GM23338 (cell line): ENCODE data around the gene IGF2BP3. TPM values are rescaled to one million over a fixed set of nuclear protein-coding genes. Genes with fewer than 3 reads are reported as not detected.

Source experiments
- ATAC-seq: fragments of 200-7000 bp; cut with Tn5 transposase; 3 replicates; pipeline ENCODE4 v1.9.1; 2020
- DNase-seq: peaks from one replicate; pipeline ENCODE4 v3.0.0-alpha.2; 2015; ENCODE audit warnings: low spot score
- H2AFZ ChIP-seq: fragments of 200-600 bp; sonication (generic); 2 replicates; pipeline ENCODE4 v1.8.0; 2016; ENCODE audit warnings: antibody characterized with exemption, mild to moderate bottlenecking, moderate library complexity
- H3F3A ChIP-seq: fragments of 200-600 bp; sonication (generic); replicated peaks from 2 replicates; pipeline ENCODE4 v1.8.0; 2017; ENCODE audit warnings: antibody characterized with exemption, mixed run types, low read depth
- H3K27ac ChIP-seq: fragments of 200-600 bp; sonication (generic); 2 replicates; pipeline ENCODE4 v1.6.1; 2016; ENCODE audit warnings: low read depth
- H3K27me3 ChIP-seq: fragments of 200-600 bp; sonication (generic); 2 replicates; pipeline ENCODE4 v1.8.0; 2016; ENCODE audit warnings: mild to moderate bottlenecking, mixed run types, moderate library complexity; ENCODE audit not compliant: insufficient read depth
- H3K36me3 ChIP-seq: fragments of 200-600 bp; sonication (generic); 2 replicates; pipeline ENCODE4 v1.8.0; 2016; ENCODE audit warnings: mild to moderate bottlenecking; ENCODE audit not compliant: insufficient read depth
- H3K4me1 ChIP-seq: fragments of 200-600 bp; sonication (generic); 2 replicates; pipeline ENCODE4 v1.8.0; 2016; ENCODE audit warnings: mild to moderate bottlenecking, moderate library complexity; ENCODE audit not compliant: insufficient read depth
- H3K4me2 ChIP-seq: fragments of 200-600 bp; sonication (generic); 2 replicates; pipeline ENCODE4 v1.7.1; 2017; ENCODE audit warnings: mixed run types
- H3K4me3 ChIP-seq: fragments of 200-600 bp; sonication (generic); 2 replicates; pipeline ENCODE4 v1.6.1; 2016; ENCODE audit warnings: mixed run types
- H3K79me2 ChIP-seq: fragments of 200-600 bp; sonication (generic); replicated peaks from 2 replicates; pipeline ENCODE4 v1.8.0; 2017; ENCODE audit warnings: mild to moderate bottlenecking; ENCODE audit not compliant: insufficient read depth
- H3K9me2 ChIP-seq: fragments of 200-600 bp; sonication (generic); 2 replicates; pipeline ENCODE4 v1.8.0; 2017; ENCODE audit not compliant: insufficient read depth
- H4K20me1 ChIP-seq: fragments of 200-600 bp; sonication (generic); replicated peaks from 2 replicates; pipeline ENCODE4 v1.8.0; 2017; ENCODE audit warnings: mild to moderate bottlenecking; ENCODE audit not compliant: insufficient read depth
- H3K27ac Mint-ChIP-seq: 2 replicates; pipeline ENCODE4 v1.8.0; 2020; ENCODE audit warnings: inconsistent platforms, mild to moderate bottlenecking, moderate library complexity, mixed read lengths
- H3K27me3 Mint-ChIP-seq: 3 replicates; pipeline ENCODE4 v1.8.0; 2022; ENCODE audit warnings: low read depth, mild to moderate bottlenecking, moderate library complexity, mixed read lengths, inconsistent platforms; ENCODE audit not compliant: insufficient read depth, poor library complexity
- H3K36me3 Mint-ChIP-seq: 3 replicates; pipeline ENCODE4 v1.8.0; 2021; ENCODE audit warnings: low read depth, mild to moderate bottlenecking, inconsistent platforms, moderate library complexity, mixed read lengths
- H3K4me1 Mint-ChIP-seq: 3 replicates; pipeline ENCODE4 v1.8.0; 2020; ENCODE audit warnings: mild to moderate bottlenecking, inconsistent platforms, mixed read lengths
- H3K4me3 Mint-ChIP-seq: 3 replicates; pipeline ENCODE4 v1.8.0; 2021; ENCODE audit warnings: moderate library complexity, mild to moderate bottlenecking, inconsistent platforms, mixed read lengths
- H3K9me3 Mint-ChIP-seq: 3 replicates; pipeline ENCODE4 v1.8.0; 2020; ENCODE audit warnings: moderate library complexity, mild to moderate bottlenecking, inconsistent platforms, mixed read lengths
- CREB1 ChIP-seq: fragments of 250-450 bp; sonication (Bioruptor Pico); IDR thresholded peaks from 2 replicates; pipeline ENCODE4 v1.5.0; 2020; ENCODE audit warnings: low read depth, mild to moderate bottlenecking, moderate library complexity
- ETS1 ChIP-seq: IDR thresholded peaks from 2 replicates; pipeline ENCODE4 v1.6.1; 2016; ENCODE audit warnings: antibody characterized with exemption
- EZH2 ChIP-seq: fragments of 200-600 bp; sonication (generic); IDR thresholded peaks from one replicate; pipeline ENCODE4 v1.8.0; 2017; ENCODE audit warnings: antibody characterized with exemption, mild to moderate bottlenecking, low read depth; ENCODE audit not compliant: unreplicated experiment
- EZH2phosphoT487 ChIP-seq: fragments of 200-600 bp; sonication (generic); IDR thresholded peaks from one replicate; pipeline ENCODE4 v1.8.1; 2018; ENCODE audit warnings: antibody characterized with exemption; ENCODE audit not compliant: unreplicated experiment
- JUNB ChIP-seq: IDR thresholded peaks from one replicate; pipeline ENCODE4 v1.6.1; 2016; ENCODE audit warnings: antibody characterized with exemption; ENCODE audit not compliant: unreplicated experiment
- NANOG ChIP-seq: IDR thresholded peaks from 2 replicates; pipeline ENCODE4 v1.6.1; 2016; ENCODE audit warnings: antibody characterized with exemption, borderline replicate concordance
- POLR2AphosphoS5 ChIP-seq: IDR thresholded peaks from 2 replicates; pipeline ENCODE4 v1.6.1; 2016; ENCODE audit warnings: antibody characterized with exemption, low read depth
- REST ChIP-seq: IDR thresholded peaks from one replicate; pipeline ENCODE4 v1.6.1; 2018; ENCODE audit warnings: antibody characterized with exemption; ENCODE audit not compliant: unreplicated experiment
- STAT1 ChIP-seq: IDR thresholded peaks from one replicate; pipeline ENCODE4 v1.6.1; 2016; ENCODE audit warnings: antibody characterized with exemption; ENCODE audit not compliant: unreplicated experiment
- ZNF114 ChIP-seq: fragments of 250-450 bp; sonication (Bioruptor Pico); IDR thresholded peaks from 2 replicates; pipeline ENCODE4 v1.5.0; 2020; ENCODE audit warnings: mild to moderate bottlenecking, moderate library complexity
- ZNF331 ChIP-seq: fragments of 250-450 bp; sonication (Bioruptor Pico); IDR thresholded peaks from 2 replicates; pipeline ENCODE4 v1.5.0; 2020; ENCODE audit warnings: low read depth, mild to moderate bottlenecking, moderate library complexity
- ZNF462 ChIP-seq: fragments of 250-450 bp; sonication (Bioruptor Pico); IDR thresholded peaks from 2 replicates; pipeline ENCODE4 v1.5.0; 2020; ENCODE audit warnings: mild to moderate bottlenecking, moderate library complexity
- polyA plus RNA-seq: library from polyadenylated mRNA; unstranded; fragments of >200 nt; fragmentation: Nextera tagmentation; extraction: Ambion mirVana; gene quantifications from 2 replicates; pipeline ENCODE4 v1.2.1, GENCODE V29; 2016
- total RNA-seq: library from RNA; depleted of rRNA; stranded (reverse); fragments of >200 nt; shearing (Covaris generic); gene quantifications from 2 replicates; pipeline ENCODE4 v1.2.3, GENCODE V29; 2014
- TF ChIP-seq, protein P1 (sequence below), 2 experiments: fragments of 200-600 bp in 1 of 2; sonication (generic) in 1 of 2; conservative IDR thresholded peaks; 2 replicates each; pipeline versions ENCODE4 v1.5.1 to v1.6.1; 2016 to 2017; ENCODE audit warnings: antibody characterized with exemption in 2 of 2, low read depth in 2 of 2, mild to moderate bottlenecking in 2 of 2, moderate library complexity in 1 of 2

Gene IGF2BP3
- total and polyA plus RNA-seq, 2 experiments from 2014 or later, result 52.0 to 183 TPM

DNA sequence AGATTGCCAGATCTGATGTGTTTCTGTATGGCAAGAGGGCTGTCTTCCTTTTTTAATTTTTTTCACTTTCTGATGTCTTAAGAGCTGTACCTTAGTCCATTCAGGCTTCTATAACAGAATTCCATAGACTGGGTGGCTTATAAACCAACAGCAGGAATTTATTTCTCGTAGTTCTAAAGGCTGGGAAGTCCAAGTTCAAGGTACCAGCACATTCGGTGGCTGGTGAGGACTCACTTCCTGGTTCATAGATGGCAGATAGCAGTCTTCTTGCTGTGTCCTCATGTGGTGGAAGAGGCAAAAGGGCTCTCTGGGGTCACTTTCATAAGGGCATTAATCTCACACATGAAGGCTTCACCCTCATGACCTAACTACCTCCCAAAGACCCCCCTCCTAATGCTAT lies 202.9 kb downstream of the IGF2BP3 start:
- Histone ChIP-seq H3F3A (no peaks in the 10 kb centered on the region), H3K9me2 (no peaks in the 10 kb centered on the region), H3K36me3 (no peaks in the 10 kb centered on the region), H4K20me1 (no peaks in the 10 kb centered on the region), H3K27me3 (no peaks in the 10 kb centered on the region), H2AFZ (no peak overlapping the region), H3K4me3 (no peak overlapping the region), H3K79me2 (no peaks in the 10 kb centered on the region), H3K4me1 (no peaks in the 10 kb centered on the region), H3K4me2 (no peak overlapping the region), H3K27ac (no peak overlapping the region)
- Mint-ChIP-seq H3K36me3 (no peaks in the 10 kb centered on the region), H3K4me3 (no peak overlapping the region), H3K9me3 (no peaks in the 10 kb centered on the region), H3K27me3 (peaks cover 2% of the 10 kb centered on the region), H3K4me1 (peaks cover 7% of the 10 kb centered on the region; the same call in 1 of the 3 replicates), H3K27ac (no peak overlapping the region)
- DNase-seq, result no peak
- TF ChIP-seq, protein P1, sequence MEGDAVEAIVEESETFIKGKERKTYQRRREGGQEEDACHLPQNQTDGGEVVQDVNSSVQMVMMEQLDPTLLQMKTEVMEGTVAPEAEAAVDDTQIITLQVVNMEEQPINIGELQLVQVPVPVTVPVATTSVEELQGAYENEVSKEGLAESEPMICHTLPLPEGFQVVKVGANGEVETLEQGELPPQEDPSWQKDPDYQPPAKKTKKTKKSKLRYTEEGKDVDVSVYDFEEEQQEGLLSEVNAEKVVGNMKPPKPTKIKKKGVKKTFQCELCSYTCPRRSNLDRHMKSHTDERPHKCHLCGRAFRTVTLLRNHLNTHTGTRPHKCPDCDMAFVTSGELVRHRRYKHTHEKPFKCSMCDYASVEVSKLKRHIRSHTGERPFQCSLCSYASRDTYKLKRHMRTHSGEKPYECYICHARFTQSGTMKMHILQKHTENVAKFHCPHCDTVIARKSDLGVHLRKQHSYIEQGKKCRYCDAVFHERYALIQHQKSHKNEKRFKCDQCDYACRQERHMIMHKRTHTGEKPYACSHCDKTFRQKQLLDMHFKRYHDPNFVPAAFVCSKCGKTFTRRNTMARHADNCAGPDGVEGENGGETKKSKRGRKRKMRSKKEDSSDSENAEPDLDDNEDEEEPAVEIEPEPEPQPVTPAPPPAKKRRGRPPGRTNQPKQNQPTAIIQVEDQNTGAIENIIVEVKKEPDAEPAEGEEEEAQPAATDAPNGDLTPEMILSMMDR (conservative IDR thresholded peaks at IDR 0.05; ENCODE audit: low read depth in 2 of 2), result no peak
- no peak for TF ChIP-seq EZH2phosphoT487
- no peak for TF ChIP-seq ZNF331 (CRISPR knock-in tag)
- no peak for TF ChIP-seq ZNF462 (CRISPR knock-in tag)
- TF ChIP-seq CREB1 (CRISPR knock-in tag), result no peak
- TF ChIP-seq POLR2AphosphoS5, result no peak
- TF ChIP-seq ZNF114, result no peak
- no peak for TF ChIP-seq NANOG
- no peak for TF ChIP-seq REST
- no peak for TF ChIP-seq EZH2
- TF ChIP-seq JUNB, result no peak
- TF ChIP-seq STAT1, result no peak
- TF ChIP-seq ETS1, result no peak
- no peak for ATAC-seq
